Kidney (tissue), 14 donors: ENCODE data around the gene ENOX1. TPM values are rescaled to one million over a fixed set of nuclear protein-coding genes. Genes with fewer than 3 reads are reported as not detected.

Experiments used
- DNase-seq, 5 donors: peaks; one replicate each; pipeline ENCODE4 v3.0.0-alpha.2; 2013 to 2020
- FAIRE-seq: peaks from 2 replicates; lab custom pipeline; 2012; peaks lifted over from hg19 to GRCh38; lab: Jason Lieb, UNC
- H3K27ac ChIP-seq, 2 donors: one replicate each; pipeline ENCODE4 v1.7.0; 2013; ENCODE audit warnings: low read depth in 2 of 2, low read length in 2 of 2, inconsistent platforms in 1 of 2
- H3K27me3 ChIP-seq: one replicate; pipeline ENCODE4 v1.7.1; 2013; ENCODE audit warnings: low read length, inconsistent platforms; ENCODE audit not compliant: control insufficient read depth, insufficient read depth
- H3K36me3 ChIP-seq, 3 donors: one replicate each; pipeline versions ENCODE4 v1.7.0 to v1.7.1; 2013; ENCODE audit warnings: low read length in 3 of 3, control low read depth in 1 of 3, inconsistent platforms in 1 of 3; ENCODE audit not compliant: insufficient read depth in 3 of 3, control insufficient read depth in 2 of 3
- H3K4me1 ChIP-seq, 3 donors: one replicate each; pipeline versions ENCODE4 v1.7.0 to v1.7.1; 2013; ENCODE audit warnings: low read length in 3 of 3, inconsistent platforms in 1 of 3, low read depth in 1 of 3; ENCODE audit not compliant: control insufficient read depth in 2 of 3, insufficient read depth in 2 of 3
- H3K4me3 ChIP-seq, 3 donors: one replicate each; pipeline versions ENCODE4 v1.7.0 to v1.8.1; 2013; ENCODE audit warnings: low read length in 3 of 3, control low read depth in 1 of 3, inconsistent platforms in 1 of 3
- H3K9ac ChIP-seq, 3 donors: one replicate each; pipeline versions ENCODE4 v1.7.0 to v1.7.1; 2013; ENCODE audit warnings: low read length in 3 of 3, control low read depth in 1 of 3, inconsistent platforms in 1 of 3
- H3K9me3 ChIP-seq, 3 donors: one replicate each; pipeline versions ENCODE4 v1.7.0 to v1.7.1; 2013; ENCODE audit warnings: low read length in 3 of 3, control low read depth in 1 of 3, inconsistent platforms in 1 of 3; ENCODE audit not compliant: control insufficient read depth in 2 of 3, insufficient read depth in 1 of 3
- intact Hi-C: fragments of 100-400 bp; cut with DNase I; formaldehyde crosslinking; loops from one replicate; pipeline ENCODE4 v1.11.1; 2022
- polyA plus RNA-seq: library from polyadenylated mRNA; stranded (reverse); fragments of 350-450 nt; fragmentation: Illumina TruSeq; extraction: RNeasy Lipid Tissue Mini Kit (QIAGEN cat#74804); gene quantifications from one replicate; pipeline ENCODE4 v1.2.3, GENCODE V29; 2014; ENCODE audit warnings: low read depth, low replicate concordance; ENCODE audit not compliant: insufficient read depth
- total RNA-seq: library from RNA; stranded (reverse); fragmentation: NEBNext Ultra II Directional; extraction: Animal tissue kit (Norgen Biotek cat#: 25700); gene quantifications from one replicate; pipeline ENCODE4 v1.2.1, GENCODE V29; 2021
- TF ChIP-seq, protein P1 (sequence below): IDR thresholded peaks from 3 replicates; pipeline ENCODE4 v1.5.1; 2012; ENCODE audit warnings: mild to moderate bottlenecking, moderate library complexity, borderline replicate concordance; ENCODE audit not compliant: insufficient read depth; ENCODE audit errors: extremely low read depth
- donor health status: control.
- donor health status: control.
- donor health status: control.
- donor health status: control.
- donor health status: control.
- donor health status: DM: yes; HTN: yes; CAD: no.
- donor health status: Normal renal cell carcinoma (clear cell type).

ENOX1 gene
- total and polyA plus RNA-seq, 2 donors from 2014 or later, result 4.9 to 6.8 TPM

DNA sequence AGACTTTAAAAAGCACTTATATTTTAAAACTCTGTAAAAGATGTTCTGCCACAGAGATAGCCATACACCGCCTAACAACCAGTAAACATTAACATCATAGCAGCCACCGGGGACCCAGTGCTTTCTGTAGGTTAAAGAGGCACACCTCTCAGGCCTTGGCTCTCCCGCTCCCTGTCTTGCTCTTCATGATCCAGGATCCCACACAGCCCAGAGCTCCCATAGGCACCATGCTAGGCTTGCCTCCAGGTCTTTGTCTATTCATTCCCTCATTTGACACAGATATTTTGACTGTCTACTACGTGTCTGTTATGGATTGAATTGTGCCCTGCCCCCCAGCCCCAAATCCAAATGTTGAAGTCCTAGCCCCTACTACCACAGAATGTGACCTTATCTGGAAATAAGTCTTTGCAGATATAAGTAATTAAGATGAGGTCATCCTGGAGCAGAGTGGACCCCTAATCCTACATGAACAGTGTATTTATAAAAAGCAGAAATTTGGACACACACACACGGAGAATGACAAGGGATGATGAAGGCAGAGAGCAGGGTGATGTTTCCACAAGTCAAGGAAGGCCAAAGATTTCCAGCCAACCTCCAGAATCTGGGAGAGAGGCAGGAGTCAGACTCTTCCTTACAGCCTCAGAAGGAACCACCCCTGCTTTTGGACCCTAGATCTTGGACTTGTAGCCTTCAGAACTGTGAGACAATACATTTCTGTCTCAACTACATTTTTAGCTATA, 490.8 kb downstream of the ENOX1 start:
- FAIRE-seq, result no peak
- H3K9ac ChIP-seq, result no peak overlapping the region
- no peak overlapping the region for H3K4me3 ChIP-seq
- intact Hi-C loops, result no loop called here
- no peaks in the 10 kb centered on the region for H3K9me3 ChIP-seq
- no peak for DNase-seq
- H3K4me1 ChIP-seq, result no peaks in the 10 kb centered on the region
- no peaks in the 10 kb centered on the region for H3K36me3 ChIP-seq
- no peak overlapping the region for H3K27ac ChIP-seq
- no peaks in the 10 kb centered on the region for H3K27me3 ChIP-seq
- TF ChIP-seq, protein P1, sequence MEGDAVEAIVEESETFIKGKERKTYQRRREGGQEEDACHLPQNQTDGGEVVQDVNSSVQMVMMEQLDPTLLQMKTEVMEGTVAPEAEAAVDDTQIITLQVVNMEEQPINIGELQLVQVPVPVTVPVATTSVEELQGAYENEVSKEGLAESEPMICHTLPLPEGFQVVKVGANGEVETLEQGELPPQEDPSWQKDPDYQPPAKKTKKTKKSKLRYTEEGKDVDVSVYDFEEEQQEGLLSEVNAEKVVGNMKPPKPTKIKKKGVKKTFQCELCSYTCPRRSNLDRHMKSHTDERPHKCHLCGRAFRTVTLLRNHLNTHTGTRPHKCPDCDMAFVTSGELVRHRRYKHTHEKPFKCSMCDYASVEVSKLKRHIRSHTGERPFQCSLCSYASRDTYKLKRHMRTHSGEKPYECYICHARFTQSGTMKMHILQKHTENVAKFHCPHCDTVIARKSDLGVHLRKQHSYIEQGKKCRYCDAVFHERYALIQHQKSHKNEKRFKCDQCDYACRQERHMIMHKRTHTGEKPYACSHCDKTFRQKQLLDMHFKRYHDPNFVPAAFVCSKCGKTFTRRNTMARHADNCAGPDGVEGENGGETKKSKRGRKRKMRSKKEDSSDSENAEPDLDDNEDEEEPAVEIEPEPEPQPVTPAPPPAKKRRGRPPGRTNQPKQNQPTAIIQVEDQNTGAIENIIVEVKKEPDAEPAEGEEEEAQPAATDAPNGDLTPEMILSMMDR, result no peak

DNA sequence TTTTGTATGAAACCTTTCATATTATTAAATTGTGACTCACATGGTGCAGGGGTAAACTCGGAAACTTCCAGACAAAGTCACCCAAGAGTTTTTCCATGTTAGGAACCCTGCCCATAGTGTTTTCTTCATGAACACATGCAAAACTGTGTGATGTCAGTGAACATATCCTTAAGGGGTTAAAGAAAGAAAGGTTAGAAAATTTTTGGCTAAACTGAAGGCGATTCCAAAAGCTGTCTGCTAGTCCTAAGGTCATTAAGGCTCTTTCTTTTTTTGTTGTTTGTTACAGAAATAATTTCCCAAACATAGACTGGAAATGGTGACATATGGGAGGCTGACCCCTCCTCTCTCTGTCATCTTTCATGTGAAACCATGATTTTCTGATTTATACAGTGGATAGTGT, 491.5 kb downstream of the ENOX1 start:
- H3K9me3 ChIP-seq, result no peaks in the 10 kb centered on the region
- H3K4me1 ChIP-seq, result no peaks in the 10 kb centered on the region
- TF ChIP-seq, protein P1, result no peak
- no peak for FAIRE-seq
- H3K36me3 ChIP-seq, result no peaks in the 10 kb centered on the region
- H3K9ac ChIP-seq, result no peak overlapping the region
- intact Hi-C loops, result no loop called here
- H3K27me3 ChIP-seq, result no peaks in the 10 kb centered on the region
- DNase-seq, result no peak
- no peak overlapping the region for H3K4me3 ChIP-seq
- H3K27ac ChIP-seq, result no peak overlapping the region

DNA sequence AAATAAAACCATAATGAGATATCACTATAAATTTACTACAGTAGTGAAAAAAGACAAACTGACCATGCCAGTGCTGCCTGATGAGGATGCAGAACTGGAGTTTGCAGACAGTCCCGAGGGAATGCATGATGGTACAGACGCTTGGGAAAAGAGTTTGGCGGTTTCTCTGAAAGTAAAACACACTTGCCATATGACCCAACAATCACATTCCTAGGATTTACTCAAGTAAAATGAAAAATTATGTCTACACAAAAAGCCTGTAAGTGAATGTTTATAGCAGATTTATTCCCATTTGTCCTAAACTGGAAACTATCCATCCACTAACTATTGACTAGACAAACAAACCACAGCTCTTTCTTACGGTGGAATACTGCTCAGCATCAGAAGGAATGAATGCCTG, 492.4 kb downstream of the ENOX1 start:
- DNase-seq (peak in 1 of 5 donors; percentile 31), FAIRE-seq (no peak)
- Histone ChIP-seq H3K27ac (no peak overlapping the region), H3K9ac (no peak overlapping the region), H3K27me3 (no peaks in the 10 kb centered on the region), H3K9me3 (no peaks in the 10 kb centered on the region), H3K4me1 (no peaks in the 10 kb centered on the region), H3K4me3 (no peak overlapping the region), H3K36me3 (no peaks in the 10 kb centered on the region)
- intact Hi-C loops, result no loop called here
- TF ChIP-seq, protein P1, result no peak
